ENCODE results near the gene HSPA2. TPM values are rescaled to one million over a fixed set of nuclear protein-coding genes. Genes with fewer than 3 reads are reported as not detected.

HSPA2 gene
- total and polyA plus RNA-seq, 8 donors = under 0.01 to 29.3 (median 15.4) TPM

GRCh38 chr14:64496764-64497163, 43.8 kb upstream of the HSPA2 start:
- Histone ChIP-seq H3K36me3 (peaks cover 0 to 27% (median 18%) of the 10 kb centered on the region in 4 donors), H3K4me1 (peaks cover 12 to 35% (median 18%) of the 10 kb centered on the region in 4 donors), H3K27ac (no peak overlapping the region), H3K9me3 (no peaks in the 10 kb centered on the region), H3K27me3 (no peaks in the 10 kb centered on the region), H3K4me3 (no peak overlapping the region)
- intact Hi-C loops (cut with DNase I; ENCODE audit: low total_unique reads) = no loop called here
- no peak for DNase-seq
- TF ChIP-seq EP300 (IDR thresholded peaks at IDR 0.05) = no peak
- TF ChIP-seq CTCF (IDR thresholded peaks at IDR 0.05) = no peak
- TF ChIP-seq POLR2A (IDR thresholded peaks at IDR 0.05) = no peak
- TF ChIP-seq POLR2AphosphoS5 (IDR thresholded peaks at IDR 0.05) = no peak

DNA sequence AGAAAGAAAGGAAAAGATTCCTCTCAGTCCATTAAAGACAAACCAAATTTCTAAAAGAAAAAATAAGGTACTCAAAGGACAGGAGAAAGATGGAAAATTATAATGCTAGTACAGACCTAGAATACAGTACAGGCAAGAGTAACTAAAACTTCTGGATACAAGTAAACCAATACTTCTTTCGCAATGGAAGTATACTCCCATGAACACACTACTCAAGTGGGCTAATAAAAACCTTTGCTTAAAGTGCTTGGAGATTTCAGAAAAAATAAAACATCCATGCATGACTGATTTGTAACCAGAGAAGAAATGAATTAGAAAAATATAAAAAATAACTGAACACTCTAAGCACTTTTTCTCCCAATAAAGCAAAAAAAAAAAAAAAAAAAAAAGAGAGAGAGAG, 40.5 kb upstream of the HSPA2 start:
- intact Hi-C loops (cut with DNase I; ENCODE audit: low total_unique reads) = no loop called here
- H3K9me3 ChIP-seq = no peaks in the 10 kb centered on the region
- H3K27me3 ChIP-seq = no peaks in the 10 kb centered on the region
- H3K4me3 ChIP-seq = no peak overlapping the region
- 95 to 100% (median 97%) methylated on average over 1 of the region's 1 CpG for WGBS, 5 donors
- peaks cover 0 to 20% (median 9%) of the 10 kb centered on the region in 4 donors for H3K36me3 ChIP-seq
- H3K4me1 ChIP-seq = peaks cover 24 to 49% (median 33%) of the 10 kb centered on the region in 4 donors
- H3K27ac ChIP-seq = peak overlapping the region in 1 of 5 donors; percentile 100
- TF ChIP-seq POLR2AphosphoS5 (IDR thresholded peaks at IDR 0.05) (no peak), POLR2A (IDR thresholded peaks at IDR 0.05) (no peak), CTCF (IDR thresholded peaks at IDR 0.05) (no peak), EP300 (IDR thresholded peaks at IDR 0.05) (no peak)
- DNase-seq = no peak

DNA sequence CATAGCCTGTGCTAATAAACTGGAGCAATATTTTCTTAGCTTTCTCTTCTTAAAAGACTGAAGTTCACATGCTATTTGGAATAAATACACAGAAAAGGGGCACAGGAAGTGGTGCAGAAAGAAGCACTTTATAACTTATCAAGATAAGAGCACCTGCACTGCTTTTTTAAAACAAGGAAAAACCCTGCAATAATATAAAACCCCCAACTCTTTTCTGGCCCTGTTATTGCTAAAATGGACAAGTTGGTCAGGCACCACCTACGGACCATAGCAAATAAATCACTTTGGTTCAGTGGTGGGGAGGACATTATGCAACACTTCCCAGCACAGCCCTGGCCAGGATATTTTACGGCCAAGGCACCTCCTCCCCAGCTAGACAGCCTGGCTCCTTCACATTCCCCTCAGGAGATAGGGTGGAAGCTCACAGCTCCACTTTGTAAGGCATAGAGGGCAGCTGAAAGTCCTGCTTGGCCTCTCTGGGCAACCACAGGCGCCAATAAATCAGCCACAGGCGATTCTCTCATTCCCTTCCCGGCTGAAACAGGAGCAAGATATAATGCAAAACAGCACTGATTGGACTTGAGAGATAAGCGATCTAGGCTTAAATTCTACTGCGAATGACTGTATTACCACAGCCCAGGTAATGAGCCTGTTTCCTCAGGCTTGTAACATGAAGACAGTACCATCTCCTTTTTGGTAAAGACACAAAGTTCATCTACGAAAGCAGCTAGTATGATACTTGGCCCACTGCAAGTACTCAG, 39.0 kb upstream of the HSPA2 start:
- H3K4me1 ChIP-seq = peaks cover 32 to 59% (median 44%) of the 10 kb centered on the region in 4 donors
- TF ChIP-seq CTCF (IDR thresholded peaks at IDR 0.05) (no peak), POLR2AphosphoS5 (IDR thresholded peaks at IDR 0.05) (peak; percentile 62 to 81 (median 69)), POLR2A (IDR thresholded peaks at IDR 0.05) (no peak), EP300 (IDR thresholded peaks at IDR 0.05) (no peak)
- H3K27ac ChIP-seq = peak overlapping the region; percentile 54 to 100 (median 98)
- H3K9me3 ChIP-seq = no peaks in the 10 kb centered on the region
- intact Hi-C loops (cut with DNase I; ENCODE audit: low total_unique reads) = no loop called here
- peaks cover 0 to 14% (median 0%) of the 10 kb centered on the region in 4 donors for H3K36me3 ChIP-seq
- H3K4me3 ChIP-seq = peak overlapping the region; percentile 1 to 88 (median 50)
- DNase-seq = peak; percentile 43 to 55
- H3K27me3 ChIP-seq = no peaks in the 10 kb centered on the region
- WGBS, 5 donors = 20 to 38% (median 27%) methylated on average over 7 to 8 of the region's 8 CpGs

DNA sequence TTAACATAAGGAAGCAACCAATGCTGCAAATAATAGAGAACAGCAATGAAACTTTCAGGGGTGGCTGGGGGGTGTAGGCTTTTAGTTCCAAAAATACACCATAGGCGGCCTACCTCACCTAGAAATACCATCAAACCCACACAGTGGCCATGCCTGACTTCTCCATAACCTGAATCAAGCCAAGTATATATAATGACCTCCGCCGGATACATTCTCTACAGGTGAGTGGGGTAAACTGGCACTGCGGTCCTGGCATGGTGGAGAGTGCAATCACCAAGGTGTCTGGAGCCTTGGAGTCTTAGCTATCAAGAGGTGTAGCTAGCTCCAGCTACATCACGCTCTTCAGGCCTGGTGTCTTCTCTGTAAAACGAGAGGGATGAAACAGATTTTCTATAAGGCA, 38.1 kb upstream of the HSPA2 start:
- peak in 1 of 2 donors; percentile 27 for DNase-seq
- TF ChIP-seq CTCF (IDR thresholded peaks at IDR 0.05) = no peak
- no peak for TF ChIP-seq POLR2A (IDR thresholded peaks at IDR 0.05)
- TF ChIP-seq EP300 (IDR thresholded peaks at IDR 0.05) = no peak
- TF ChIP-seq POLR2AphosphoS5 (IDR thresholded peaks at IDR 0.05) = no peak
- Histone ChIP-seq H3K27me3 (no peaks in the 10 kb centered on the region), H3K4me3 (peak overlapping the region; percentile 60 to 88 (median 72)), H3K27ac (peak overlapping the region; percentile 93 to 100 (median 99)), H3K36me3 (peaks cover 0 to 14% (median 0%) of the 10 kb centered on the region in 4 donors), H3K9me3 (no peaks in the 10 kb centered on the region), H3K4me1 (peaks cover 41 to 67% (median 50%) of the 10 kb centered on the region in 4 donors)
- 38 to 50% (median 41%) methylated on average over 6 of the region's 6 CpGs for WGBS, 5 donors
- intact Hi-C loops (cut with DNase I; ENCODE audit: low total_unique reads) = no loop called here

Measured in stomach (tissue), 9 donors.